GM18861 (cell line): ENCODE measurements around the gene SLC22A3.
"Not testable (repeated sequence)": the region's sequence is repeated elsewhere in the genome, so short reads cannot be mapped to it uniquely, and the experiment has no call there.

ENCODE experiments used
- ATAC-seq: cut with Tn5 transposase; IDR thresholded peaks from one replicate; pipeline ENCODE4 v1.9.1; 2021; ENCODE audit not compliant: unreplicated experiment

Gene SLC22A3, protein sequence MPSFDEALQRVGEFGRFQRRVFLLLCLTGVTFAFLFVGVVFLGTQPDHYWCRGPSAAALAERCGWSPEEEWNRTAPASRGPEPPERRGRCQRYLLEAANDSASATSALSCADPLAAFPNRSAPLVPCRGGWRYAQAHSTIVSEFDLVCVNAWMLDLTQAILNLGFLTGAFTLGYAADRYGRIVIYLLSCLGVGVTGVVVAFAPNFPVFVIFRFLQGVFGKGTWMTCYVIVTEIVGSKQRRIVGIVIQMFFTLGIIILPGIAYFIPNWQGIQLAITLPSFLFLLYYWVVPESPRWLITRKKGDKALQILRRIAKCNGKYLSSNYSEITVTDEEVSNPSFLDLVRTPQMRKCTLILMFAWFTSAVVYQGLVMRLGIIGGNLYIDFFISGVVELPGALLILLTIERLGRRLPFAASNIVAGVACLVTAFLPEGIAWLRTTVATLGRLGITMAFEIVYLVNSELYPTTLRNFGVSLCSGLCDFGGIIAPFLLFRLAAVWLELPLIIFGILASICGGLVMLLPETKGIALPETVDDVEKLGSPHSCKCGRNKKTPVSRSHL

DNA sequence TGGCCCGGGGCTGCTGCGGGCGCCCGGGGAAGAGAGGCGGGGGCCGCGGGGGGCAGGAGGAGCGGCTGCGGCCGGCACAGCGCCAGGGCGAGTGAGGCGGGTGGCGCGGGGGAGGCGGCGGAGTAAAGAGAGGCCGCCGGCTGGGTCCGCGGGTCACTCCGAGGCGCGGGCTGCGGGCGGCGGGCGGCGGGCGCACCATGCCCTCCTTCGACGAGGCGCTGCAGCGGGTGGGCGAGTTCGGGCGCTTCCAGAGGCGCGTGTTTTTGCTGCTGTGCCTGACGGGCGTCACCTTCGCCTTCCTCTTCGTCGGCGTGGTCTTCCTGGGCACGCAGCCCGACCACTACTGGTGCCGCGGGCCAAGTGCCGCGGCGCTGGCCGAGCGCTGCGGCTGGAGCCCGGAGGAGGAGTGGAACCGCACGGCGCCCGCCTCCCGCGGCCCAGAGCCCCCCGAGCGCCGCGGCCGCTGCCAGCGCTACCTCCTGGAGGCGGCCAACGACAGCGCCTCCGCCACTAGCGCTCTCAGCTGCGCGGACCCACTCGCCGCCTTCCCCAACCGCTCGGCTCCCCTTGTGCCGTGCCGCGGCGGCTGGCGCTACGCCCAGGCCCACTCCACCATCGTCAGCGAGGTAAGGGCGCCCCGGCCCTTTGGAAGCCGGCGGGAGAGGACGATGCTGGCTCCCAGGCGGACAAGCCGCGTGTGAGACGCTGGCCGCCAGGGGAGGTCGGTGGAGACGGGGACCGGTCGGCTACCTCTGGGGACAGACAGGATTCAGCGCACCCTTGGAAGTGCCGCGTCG, at the start of gene SLC22A3:
Gene SLC22A3, plus strand, starts transcription at position 156 of the 797 bp plus-strand sequence. Its CDS starts 42 bp downstream, at position 198.
- ATAC-seq: no peak

DNA sequence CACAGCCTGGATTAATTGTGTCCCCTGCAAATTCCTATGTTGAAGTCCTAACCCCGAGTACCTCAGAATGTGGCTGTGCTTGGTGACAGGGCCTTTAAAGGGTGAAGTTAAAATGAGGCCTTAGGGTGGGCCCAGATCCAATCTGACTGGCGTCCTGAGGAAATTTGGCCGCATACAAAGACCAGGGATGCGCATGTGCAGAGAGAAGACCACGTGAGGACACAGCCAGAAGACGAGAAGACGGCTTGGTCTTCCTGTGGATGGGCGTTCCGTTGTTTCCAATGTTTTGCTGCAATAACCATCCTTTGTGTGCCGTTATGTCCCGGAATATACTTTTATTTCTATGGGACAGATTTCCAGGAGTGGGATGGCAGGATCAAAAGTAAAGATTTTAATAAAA, 48.6 kb upstream of the SLC22A3 start:
- ATAC-seq: no peak

DNA sequence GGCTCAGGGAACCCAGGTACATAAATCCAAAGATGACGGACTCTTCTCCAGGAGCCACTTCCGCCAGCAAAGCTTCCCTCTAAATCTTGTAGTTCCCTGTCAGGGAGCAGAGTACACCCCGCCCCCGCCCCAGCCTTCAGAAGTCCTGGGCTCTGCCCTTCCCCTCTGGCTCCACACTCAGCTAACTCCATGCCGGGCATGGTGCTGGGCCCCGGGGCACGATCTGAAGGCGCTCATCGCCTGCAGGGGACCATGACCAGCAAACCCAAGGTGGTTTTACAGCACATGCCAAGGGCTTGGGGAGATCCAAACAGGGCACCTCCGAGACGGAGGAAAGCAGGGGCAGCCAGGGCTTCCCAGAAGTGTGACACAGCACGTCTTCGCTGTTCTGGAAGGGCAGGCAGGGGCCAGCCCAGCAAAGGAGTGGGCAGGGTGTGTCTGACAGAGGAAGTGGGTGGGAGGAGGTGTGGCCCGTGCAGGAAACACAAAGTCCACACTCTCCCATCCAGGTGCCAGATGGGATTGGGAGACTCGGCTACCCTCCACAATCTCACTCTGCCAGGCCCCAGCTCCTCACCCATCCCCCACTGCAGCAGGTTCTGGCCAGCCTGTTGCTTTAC, 48.0 kb upstream of the SLC22A3 start:
- ATAC-seq: no peak

DNA sequence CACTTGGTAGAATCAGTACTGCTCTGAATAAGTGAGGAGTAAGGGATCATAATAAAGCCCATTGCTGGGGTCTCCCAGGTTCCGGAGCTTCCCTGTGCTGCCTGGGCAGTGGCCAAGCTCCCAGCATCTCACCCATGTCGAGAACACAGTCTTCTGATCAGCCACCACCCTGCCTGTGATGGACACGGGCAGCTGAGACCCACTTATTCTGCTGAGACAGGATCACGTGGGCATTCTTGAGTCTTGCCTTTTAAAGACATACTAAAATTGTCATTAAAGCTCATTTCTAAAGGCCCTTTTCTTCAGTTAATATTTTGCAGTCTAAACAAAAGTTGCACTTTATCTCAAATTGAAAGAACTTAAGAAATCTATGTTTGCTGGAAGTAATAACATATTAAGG, 46.8 kb upstream of the SLC22A3 start:
- ATAC-seq: no peak

DNA sequence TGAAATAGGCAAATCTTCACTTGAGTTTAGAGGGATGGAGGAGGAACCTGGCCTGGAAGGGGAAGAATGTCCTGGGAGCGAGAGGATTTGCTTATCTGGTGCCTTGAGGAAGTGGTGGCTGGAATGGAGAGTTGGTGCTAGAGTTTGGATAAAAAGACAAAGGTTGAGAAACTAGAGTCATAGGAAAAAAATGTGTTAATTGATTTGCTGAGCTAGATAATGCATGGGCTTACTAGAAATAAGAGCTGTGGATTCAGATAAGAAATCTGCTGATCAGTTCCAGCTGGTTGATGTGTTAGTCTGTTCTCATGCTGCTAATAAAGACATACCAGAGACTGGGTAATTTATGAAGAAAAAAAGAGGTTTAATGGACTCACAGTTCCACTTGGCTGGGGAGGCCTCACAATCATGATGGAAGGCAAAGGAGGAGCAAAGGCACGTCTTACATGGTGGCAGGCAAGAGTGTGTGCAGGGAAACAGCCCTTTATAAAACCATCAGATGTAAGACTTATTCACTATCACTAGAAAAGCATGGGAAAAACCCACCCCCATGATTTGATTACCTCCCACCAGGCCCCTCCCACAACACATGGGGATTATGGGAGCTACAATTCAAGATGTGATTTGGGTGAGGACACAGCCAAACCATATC, 45.6 kb upstream of the SLC22A3 start:
- not testable (repeated sequence) for ATAC-seq

DNA sequence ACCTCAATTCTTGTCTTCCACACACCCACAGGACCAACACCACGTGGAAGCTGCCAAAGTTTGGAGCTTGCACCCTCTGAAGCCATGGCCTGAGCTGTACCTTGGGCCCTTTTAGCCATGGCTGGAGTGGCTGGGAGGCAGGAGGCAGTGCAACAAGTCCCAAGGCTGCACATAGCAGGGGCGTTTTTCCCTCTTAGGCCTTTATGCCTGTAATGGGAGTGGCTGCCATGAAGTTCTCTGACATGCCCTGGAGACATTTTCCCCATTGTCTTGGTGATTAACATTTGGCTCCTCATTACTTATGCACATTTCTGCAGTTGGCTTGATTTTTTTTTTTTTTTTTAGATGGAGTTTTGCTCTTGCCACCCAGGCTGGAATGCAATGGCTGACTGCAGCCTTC, 44.4 kb upstream of the SLC22A3 start:
- ATAC-seq: no peak

DNA sequence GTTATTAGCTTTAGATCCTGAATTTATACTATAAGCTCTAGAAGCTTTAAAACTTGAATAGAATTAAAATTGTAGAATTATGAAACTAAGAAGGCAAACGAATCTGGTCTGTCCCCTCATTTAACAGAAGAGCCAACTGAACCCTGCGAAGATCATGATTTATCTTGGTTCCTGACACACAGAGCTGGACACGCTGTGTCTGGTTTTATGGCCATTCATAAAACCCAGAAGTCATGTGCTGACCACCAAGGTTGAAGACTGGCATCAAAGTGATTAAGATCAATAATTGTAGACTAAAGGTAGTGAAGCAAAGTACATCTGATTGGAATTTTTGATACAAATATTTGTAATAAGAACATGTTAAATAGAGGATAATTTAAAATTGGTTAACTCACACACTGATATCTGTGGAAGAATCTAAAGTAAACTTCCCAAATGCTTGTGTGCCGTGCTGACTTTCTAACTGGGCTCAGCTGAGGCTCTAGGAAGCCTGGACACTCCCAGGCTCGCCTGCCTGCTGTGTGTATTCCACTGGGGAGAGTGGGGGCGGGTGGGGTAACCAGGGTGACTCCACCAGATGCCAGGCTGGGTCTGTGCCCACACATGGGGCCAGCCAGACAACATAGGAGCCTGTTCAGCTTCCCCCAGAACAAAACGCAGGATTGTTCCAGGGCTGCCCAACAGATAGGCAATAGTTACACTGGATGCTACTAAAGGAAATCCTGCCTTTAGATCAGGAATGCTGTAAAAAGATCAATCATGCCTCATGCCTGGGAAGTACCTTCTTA, 42.1 kb upstream of the SLC22A3 start:
- ATAC-seq: no peak

DNA sequence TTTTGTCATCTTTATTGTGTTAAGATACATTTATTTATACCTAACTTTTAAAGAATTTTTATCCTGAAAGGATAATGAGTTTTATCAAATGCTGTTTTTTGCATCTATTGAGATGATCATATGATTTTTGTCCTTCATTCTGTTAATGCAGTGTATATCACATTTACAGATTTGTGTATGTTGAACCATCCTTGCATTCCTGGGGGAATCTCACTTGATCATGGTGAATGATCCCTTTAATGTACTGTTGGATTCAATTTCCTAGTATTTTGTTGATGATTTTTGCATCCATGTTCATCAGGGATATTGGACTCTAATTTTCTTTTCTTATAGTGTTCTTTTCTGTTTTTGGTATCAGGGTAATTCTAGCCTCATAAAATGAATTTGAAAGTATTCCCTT, 38.5 kb upstream of the SLC22A3 start:
- no peak for ATAC-seq

DNA sequence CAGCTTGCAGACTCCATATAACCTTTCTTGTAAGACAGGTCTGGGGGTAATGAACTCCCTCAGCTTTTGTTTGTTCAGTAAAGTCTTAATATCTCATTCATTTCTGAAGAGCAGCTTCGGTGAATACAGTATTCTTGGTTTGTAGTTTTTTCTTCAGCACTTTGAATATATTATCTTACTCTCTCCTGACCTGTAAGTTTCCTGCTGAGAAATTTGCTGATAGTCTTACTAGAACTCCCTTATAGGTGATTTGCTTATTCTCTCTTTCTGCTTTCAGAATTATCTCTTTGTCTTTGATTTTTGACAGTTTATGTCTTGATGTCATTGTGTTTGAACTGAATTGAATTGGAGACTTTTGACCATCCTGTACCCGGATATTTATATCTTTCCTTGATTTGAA, 35.3 kb upstream of the SLC22A3 start:
- no peak for ATAC-seq

DNA sequence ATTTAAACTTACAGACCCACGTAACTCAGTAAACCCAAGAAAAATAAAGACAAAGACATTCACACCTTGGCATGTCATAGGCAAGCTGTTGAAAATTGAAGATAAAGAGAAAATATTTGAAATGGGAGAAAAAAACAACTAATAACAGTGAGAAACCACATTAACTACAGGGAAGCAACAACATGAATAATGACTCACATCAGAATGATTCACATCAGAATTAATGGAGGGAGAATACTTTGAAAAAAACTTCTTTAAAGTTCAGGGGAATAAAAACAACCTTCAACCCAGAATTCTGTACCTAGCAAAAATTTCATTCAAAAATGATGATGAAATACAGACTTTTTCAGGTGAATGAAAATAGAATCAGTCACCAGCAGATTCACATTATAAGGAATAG, 32.9 kb upstream of the SLC22A3 start:
- ATAC-seq: no peak

DNA sequence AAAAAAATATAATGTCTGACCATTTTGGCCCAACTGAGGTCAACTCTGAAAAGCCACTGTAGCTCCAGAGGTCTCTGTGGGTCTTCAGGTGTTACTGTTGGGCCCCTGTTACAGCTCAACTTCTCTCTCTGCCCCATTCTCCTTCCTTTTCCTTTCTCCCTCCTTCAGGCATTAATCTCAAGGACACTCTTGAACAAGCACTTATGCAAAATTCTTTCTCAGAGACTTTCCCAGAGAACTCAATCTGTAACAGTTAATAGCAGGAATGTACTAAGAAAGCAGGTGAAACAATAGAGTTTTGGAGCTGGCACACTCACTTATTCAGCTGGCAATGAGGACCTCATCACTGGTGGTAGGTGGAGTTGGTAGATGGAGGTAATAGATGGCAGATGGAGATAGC, 31.9 kb upstream of the SLC22A3 start:
- no peak for ATAC-seq

DNA sequence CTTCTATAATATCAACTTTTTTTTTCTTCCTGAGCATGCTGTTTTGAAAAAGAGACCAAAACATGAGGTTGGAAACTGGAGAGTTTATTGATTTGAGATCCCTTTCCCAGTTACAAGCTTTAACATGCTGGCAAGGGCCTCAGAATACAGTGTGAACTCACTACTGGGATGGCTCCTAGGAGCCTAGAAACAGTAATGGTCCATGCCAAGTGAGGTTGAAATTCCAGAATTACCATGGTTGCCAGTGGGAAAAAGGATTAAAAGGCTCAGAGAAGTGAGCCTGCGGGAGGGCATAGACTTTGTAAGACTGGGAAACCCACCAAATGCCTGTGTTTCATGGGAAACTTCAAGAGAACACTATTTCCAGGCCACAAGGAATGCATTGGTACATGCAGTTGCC, 28.9 kb upstream of the SLC22A3 start:
- ATAC-seq: no peak

DNA sequence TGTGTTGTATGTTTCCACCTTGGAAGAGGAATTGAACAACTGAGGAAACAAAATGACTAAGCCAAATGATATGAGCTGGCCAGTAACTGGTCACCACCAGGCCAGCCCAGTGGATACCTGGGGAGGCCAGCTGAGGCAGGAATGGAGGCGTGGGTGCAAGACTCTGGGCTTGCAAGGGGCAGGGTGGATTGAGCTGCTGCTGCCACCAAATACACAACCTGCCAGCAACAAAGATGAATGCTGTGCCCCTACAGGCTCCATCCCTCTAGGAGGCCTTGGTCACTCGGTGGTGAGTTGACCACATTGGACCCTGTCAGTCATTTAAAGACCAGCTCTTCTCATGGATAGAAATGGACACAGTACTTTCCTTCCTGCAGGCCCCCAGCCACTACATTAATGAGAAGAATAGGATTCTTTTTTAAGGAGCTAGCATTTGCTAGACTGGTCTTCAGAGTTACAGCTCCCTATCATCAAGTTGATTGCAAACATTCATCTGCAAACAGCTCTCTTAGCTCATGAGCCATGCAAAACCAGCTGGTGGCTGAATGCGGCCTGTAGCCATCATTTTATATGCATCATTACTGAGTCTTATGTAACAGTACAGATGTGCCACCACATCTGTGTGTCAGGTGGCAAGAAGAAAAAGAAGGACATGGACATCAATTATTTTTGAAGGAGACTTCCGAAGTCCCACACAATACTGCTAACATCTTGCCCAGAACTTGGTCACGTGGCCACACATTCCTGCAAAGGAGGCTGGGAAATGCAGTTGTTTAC, 26.3 kb upstream of the SLC22A3 start:
- ATAC-seq: no peak

DNA sequence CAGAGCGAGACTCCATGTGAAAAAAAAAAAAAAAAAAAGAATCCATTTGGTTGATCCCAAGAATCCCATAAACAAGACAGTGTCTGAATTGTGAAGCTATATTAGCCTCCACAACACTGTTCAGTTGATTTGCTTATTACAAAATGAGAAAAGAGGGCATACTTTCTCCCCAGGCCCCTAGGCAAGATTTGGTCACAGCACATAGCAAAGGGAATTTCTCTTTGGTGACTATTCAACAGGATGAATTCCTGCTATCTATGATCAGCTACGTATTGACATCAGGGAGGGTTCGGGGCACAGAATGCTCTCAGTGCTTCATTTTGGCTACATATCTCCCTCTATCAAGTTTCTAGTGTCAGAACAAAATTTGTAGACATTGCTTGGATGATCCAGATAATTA, 20.2 kb upstream of the SLC22A3 start:
- ATAC-seq: no peak

DNA sequence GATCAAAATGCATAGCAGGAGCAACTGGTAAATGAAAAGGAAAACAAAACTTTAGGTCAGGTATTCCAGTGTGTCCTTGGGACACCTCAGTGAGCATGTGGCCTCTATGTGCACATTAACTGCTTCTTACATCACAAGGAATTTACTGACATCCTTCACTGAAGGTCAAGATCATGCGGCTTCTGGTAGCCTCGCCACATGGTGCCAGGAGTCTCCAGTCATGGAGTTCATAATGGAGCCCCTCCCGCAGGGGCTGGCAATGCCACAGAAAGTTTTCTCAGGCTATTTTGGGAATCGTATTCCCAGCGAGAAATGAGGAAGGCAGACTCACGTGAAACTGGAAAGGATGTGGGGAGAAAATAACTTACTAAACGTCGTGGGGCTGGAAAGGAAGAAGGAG, 19.7 kb upstream of the SLC22A3 start:
- no peak for ATAC-seq

DNA sequence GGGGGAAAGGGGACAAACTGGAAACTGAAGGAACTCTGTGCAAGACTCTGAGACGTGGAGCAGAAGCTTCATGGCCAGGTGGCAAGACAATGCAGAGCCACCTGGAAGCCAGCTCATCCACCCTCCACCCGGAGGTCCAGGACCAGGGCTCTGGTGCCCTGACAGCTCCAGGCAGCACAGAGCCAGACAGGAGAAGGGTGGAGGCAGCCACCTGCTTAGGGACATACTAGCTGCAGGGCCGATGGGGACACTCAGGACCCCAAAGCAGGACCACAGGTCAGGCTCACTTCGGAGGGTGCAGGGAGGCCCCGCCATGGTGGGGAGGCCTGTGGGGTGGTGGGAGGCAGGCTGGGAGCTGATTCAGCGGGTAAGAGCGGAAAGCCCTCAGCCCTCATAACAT, 19.0 kb upstream of the SLC22A3 start:
- no peak for ATAC-seq

DNA sequence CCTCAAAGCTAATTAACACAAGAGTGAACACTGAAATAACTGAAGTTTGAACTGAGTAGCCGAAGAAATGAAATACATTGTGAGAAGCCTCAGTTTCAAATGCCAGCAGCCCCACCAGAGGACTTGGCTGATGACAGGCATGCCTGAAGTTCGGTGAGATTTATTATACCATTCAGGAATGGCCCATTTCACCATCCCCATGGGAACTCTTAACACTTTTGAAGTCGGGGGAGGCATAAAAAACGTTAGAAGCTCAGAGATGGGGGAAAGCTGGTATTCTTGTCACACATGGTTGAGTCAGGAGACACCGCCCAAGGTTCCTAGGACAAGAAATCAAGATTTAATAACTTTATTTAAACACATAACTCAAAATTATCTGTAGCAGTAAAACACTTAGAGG, 17.6 kb upstream of the SLC22A3 start:
- no peak for ATAC-seq

DNA sequence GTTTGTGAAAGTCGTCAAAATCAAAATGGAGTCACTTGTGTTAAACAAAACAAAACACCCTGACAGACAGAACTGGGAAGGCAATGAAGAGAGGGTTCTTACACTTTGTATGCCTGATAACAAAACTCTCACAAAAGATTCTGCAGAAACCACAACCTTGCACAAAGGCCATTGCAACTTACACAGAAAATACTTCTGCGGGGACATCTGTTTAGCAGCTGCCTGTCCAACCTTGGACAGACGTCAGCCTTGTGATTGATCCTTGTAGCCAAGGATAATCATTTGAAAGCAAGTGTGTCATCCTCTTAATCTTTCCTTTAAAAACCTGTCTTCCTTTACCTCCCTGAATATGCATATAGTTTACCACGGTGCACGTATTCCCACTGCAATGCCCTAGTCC, 17.0 kb upstream of the SLC22A3 start:
- ATAC-seq: no peak

DNA sequence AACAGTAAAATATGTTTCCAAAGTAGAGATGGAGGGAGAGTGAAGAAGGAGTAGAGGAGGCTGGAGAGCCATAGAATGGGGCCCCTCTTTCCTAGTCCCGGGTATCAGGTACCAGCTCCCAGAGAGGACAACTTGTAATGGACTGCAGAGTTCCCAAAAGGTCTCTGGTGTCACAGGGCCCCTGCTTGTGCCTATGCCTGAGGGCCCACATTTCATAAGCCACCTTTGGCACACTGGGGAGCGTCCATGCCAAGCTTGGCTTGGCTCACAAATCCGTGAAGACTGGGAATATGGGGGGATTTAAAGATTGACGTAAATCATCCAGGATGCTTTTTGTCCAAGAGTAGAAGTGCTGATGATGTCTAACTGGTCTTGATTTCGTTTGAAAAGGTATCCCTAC, 16.4 kb upstream of the SLC22A3 start:
- no peak for ATAC-seq

DNA sequence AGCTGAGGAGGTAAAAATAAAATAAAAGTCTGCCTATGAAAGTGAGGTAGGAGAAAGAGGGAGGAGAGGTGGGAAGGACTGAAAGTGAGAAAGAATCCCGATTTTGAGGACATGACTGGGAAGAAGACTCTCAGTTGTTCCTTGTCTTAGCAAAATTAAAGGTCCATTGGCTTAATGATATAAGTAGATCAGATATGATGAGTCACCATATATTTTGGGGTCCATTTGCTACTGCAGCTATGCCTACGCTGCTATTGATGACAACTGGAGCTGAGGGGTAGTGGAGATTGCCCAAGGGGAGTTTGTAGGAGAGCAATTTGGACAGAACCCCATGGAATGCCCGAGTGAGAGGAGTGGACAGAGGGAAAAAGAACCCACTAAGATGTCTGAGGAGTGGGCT, 15.1 kb upstream of the SLC22A3 start:
- no peak for ATAC-seq
